GM10248 (cell line): ENCODE results near the gene PRSS35.

Experiments
- CTCF ChIA-PET: fragments of 300-600 bp; sonication (Branson Sonifier 250); formaldehyde crosslinking; extraction: SDS; loops from one replicate; lab custom pipeline; 2021; ENCODE audit warnings: antibody characterized with exemption; lab: Yijun Ruan, JAX
- POLR2A ChIA-PET: fragments of 350-650 bp; sonication (Branson Sonifier 250); formaldehyde crosslinking; extraction: SDS; loops from one replicate; lab custom pipeline; 2020; ENCODE audit warnings: antibody characterized with exemption; lab: Yijun Ruan, JAX
- DNase-seq: peaks from one replicate; pipeline ENCODE4 v3.0.0; 2012; ENCODE audit errors: extremely low spot score
- TF ChIP-seq, protein P1 (sequence below): IDR thresholded peaks from 2 replicates; pipeline ENCODE4 v1.5.1; 2012; ENCODE audit warnings: mild to moderate bottlenecking, low read depth; ENCODE audit errors: extremely low read depth, missing control alignments, control extremely low read depth

PRSS35 gene

DNA sequence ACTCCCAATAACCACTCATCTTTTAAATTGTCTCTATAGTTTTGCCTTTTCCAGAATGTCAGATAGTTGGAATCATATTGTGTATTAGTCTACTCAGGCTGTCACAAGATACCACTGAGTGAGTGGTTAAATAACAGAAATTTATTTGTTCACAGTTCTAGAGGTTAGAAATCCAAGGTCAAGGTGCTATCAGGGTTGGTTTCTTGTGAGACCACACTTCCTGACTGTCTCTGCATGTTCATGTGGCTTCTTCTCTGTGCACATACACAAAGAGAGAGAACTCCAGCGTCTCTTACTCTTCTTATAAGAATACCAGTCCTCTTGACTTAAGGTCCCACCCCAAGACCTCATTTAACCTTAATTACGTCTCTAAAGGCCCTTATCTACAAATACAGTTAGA is 23.9 kb upstream of the PRSS35 start:
- ChIA-PET POLR2A (no interaction called here), CTCF (interaction anchor here (1.2 to 1.5 kb wide), 2 partner anchors 9 to 17 kb away, joined by 3 to 6 read pairs; no protein-coding TSS in a partner anchor)
- TF ChIP-seq, protein P1, sequence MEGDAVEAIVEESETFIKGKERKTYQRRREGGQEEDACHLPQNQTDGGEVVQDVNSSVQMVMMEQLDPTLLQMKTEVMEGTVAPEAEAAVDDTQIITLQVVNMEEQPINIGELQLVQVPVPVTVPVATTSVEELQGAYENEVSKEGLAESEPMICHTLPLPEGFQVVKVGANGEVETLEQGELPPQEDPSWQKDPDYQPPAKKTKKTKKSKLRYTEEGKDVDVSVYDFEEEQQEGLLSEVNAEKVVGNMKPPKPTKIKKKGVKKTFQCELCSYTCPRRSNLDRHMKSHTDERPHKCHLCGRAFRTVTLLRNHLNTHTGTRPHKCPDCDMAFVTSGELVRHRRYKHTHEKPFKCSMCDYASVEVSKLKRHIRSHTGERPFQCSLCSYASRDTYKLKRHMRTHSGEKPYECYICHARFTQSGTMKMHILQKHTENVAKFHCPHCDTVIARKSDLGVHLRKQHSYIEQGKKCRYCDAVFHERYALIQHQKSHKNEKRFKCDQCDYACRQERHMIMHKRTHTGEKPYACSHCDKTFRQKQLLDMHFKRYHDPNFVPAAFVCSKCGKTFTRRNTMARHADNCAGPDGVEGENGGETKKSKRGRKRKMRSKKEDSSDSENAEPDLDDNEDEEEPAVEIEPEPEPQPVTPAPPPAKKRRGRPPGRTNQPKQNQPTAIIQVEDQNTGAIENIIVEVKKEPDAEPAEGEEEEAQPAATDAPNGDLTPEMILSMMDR = no peak
- no peak for DNase-seq

DNA sequence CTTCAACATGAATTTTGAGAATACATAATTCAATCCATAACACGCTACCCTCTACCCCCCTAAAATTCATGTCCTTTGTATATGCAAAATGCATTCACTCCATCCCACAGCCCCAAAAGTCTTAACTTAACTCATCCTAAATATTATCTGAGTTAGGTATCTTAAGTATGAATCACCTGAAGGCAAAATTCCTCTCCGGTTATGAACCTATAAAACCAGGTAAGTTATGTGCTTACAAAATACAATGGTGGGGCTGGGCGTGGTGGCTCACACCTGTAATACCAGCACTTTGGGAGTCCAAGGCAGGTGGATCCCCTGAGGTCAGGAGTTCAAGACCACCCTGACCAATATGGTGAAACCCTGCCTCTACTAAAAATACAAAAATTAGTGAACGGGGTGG is 23.5 kb upstream of the PRSS35 start:
- TF ChIP-seq, protein P1 = no peak
- ChIA-PET POLR2A (no interaction called here), CTCF (no interaction called here)
- no peak for DNase-seq

DNA sequence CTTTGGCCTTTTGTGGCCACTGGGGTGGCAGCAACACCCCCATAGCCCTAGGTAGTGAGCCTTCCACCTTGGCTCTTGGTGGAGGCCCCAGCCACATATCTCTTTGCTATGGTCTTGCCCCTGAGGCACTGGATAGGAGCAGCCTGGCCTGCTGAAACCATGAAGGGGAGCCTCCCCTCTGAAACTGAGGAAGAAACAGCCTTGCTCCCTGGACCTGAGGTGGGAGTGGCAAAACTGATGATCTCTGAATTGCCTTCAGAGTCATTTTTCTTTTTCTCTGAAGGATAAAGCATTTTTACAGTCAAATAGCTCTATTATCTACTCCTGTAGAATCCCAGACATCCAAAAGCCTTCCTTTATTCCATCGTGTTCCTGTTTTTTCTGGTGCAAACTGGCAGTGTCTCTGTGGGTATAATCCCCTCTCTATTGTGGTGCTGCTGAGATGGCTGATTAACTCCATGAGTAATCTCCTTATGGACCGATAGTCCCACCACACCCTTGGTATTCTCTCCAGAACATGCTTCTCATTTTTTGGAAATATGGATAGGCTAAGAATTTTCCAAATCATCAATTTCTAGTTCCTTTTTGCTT is 22.0 kb upstream of the PRSS35 start:
- CTCF ChIA-PET = no interaction called here
- POLR2A ChIA-PET = no interaction called here
- DNase-seq = no peak
- TF ChIP-seq, protein P1 = no peak

DNA sequence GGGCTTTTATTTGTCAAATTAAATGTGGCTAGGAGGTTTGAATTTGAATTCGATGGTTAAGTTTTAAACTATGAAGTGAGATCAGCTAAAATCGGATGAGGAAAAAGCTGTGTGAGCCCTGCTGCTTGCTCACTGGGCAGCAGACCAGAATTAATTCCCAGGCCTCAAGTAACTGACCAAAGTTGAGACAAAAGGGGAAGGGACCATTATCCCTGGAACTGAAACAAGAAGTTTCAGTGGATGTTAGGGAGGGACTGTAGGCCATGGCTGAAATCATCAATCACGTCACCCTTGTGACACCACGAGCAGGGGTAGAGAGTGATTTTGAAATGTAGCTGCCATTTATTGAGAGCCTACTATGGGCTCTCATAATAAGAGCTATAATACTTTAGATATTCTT is 7.0 kb upstream of the PRSS35 start:
- POLR2A ChIA-PET = no interaction called here
- TF ChIP-seq, protein P1 = no peak
- DNase-seq = no peak
- CTCF ChIA-PET = interaction anchor here (1.1 to 6.0 kb wide), 10 partner anchors 9 to 440 kb away, joined by 3 to 49 read pairs (median 6); partner anchors contain the start of genes DOP1A, PRSS35 and UBE3D

DNA sequence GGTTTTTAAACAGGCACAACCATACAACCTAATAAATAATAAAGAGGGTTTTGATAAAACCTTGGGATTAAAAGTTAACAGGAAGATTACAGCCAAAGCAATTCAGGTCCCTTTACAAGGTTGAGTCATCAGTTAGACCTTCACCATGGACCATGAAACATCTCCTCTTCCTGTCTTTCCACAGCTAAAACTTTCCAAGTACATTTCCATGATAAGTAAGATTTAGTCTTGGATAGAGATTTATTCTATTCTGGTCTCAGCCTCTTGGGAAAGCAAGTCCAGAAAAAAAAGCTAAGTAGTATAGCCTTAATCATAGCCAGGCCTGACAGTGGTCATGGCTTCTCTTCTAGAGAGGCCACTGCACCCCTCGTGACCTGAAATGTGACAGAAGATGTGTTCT is 2.9 kb upstream of the PRSS35 start:
- DNase-seq = no peak
- TF ChIP-seq, protein P1 = no peak
- POLR2A ChIA-PET = no interaction called here
- CTCF ChIA-PET = interaction anchor here (0.6 to 8.1 kb wide), 4 partner anchors 11 to 443 kb away, joined by 4 to 235 read pairs (median 36); partner anchors contain the start of genes DOP1A and UBE3D

DNA sequence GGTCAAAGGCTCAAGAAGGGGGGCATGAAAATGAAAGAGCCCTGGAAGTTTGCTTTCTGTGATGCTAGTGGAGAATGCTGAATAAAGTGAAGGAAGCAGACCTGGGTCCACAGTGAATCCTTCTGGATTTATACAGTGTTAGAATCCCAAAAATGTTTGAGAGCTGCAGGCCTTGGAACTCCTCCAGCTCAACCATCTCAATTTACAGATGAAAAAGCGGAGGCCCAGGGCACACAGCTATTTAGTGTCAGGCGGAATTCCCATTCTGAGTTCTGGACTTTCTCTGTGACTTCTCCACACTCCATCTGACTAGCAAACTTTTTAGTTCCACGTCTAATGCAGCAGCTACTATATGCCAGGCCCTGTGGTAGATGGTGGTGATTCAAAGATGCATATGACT is 1.5 kb upstream of the PRSS35 start:
- ChIA-PET POLR2A (no interaction called here), CTCF (interaction anchor here (0.8 to 8.1 kb wide), 6 partner anchors 10 to 445 kb away, joined by 3 to 235 read pairs (median 30); partner anchors contain the start of genes DOP1A and UBE3D)
- TF ChIP-seq, protein P1 = no peak
- no peak for DNase-seq

DNA sequence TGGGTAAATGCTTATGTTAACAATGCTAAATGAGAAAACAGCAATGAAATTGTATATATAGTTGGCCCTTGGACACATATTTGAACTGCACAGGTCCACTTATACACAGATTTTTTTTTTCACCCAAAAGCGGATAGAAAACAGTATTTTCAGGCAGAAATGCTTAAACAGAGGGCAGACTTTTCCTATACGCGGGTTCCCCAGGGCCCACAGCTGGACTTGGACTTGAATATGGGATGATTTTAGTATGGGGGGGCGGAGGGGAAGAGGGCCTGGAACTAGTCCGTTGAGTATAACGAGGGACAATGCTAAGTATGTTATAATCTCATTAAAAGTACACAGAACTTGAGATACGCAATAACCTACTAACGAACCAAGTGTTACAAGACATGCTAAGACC is 1.1 kb upstream of the PRSS35 start:
- CTCF ChIA-PET = interaction anchor here (0.8 to 8.1 kb wide), 9 partner anchors 6 to 445 kb away, joined by 3 to 235 read pairs (median 4); partner anchors contain the start of genes DOP1A and UBE3D
- no peak for DNase-seq
- POLR2A ChIA-PET = no interaction called here
- TF ChIP-seq, protein P1 = no peak
